Stimulated activated CD4-positive, alpha-beta T cell treated with anti-CD3 and anti-CD28 coated beads, TNF-alpha, amount 100 ng/mL, for 4 hours (primary cell): ENCODE results near the gene SLC2A8.

Experiments
- DNase-seq, 3 experiments: peaks; one replicate each; pipeline ENCODE4 v3.0.0-alpha.2; 2020; ENCODE audit warnings: low read depth in 3 of 3

The SLC2A8 gene

DNA sequence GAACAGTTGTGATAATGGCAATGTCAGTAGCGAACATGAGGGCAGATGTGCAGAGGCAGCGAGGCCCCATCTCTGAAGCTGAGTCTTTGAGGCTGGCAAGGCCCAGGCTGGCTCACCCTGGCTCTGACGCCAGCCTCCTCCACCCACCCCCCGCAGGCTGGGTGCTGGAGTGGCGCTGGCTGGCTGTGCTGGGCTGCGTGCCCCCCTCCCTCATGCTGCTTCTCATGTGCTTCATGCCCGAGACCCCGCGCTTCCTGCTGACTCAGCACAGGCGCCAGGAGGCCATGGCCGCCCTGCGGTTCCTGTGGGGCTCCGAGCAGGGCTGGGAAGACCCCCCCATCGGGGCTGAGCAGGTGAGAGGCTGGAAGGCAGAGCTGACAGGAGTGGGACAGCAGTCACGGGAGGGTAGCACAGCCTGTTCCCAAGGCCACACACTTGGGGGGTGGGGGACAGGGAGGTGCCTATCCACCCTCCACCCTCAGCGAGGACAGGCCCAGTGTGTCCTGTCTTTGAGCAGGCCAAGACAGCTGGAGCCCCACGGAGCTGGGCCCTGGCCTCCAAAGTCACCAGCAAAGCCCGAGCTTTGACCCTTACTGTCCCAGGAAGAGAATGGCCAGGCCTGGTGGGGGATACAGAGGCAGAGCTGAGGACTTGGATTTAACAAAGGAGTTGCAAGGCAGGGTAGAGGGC lies 5.6 kb downstream of the SLC2A8 start:
- no peak for DNase-seq

DNA sequence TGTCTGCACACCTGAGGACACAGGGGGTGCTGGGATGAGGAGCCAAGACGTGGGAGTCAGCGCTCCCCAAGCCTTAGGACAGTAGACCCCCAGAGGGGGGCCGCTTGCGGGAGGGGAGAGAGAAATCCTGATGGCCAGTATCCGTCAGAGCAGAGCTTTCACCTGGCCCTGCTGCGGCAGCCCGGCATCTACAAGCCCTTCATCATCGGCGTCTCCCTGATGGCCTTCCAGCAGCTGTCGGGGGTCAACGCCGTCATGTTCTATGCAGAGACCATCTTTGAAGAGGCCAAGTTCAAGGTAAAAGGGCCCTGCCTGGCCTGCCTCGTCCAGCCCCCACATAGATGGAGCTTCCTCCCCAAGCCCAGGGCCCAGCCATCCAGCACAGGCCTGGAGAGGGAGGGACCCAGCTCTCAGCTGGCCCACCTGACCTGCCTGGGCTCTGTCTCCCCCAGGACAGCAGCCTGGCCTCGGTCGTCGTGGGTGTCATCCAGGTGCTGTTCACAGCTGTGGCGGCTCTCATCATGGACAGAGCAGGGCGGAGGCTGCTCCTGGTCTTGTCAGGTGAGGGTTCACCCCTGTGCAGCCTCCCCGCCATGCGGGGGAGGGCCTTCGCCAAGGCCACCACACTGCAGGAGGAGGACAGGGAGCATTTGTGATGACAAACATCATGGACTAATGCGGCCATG lies 6.7 kb downstream of the SLC2A8 start:
- DNase-seq, result no peak

DNA sequence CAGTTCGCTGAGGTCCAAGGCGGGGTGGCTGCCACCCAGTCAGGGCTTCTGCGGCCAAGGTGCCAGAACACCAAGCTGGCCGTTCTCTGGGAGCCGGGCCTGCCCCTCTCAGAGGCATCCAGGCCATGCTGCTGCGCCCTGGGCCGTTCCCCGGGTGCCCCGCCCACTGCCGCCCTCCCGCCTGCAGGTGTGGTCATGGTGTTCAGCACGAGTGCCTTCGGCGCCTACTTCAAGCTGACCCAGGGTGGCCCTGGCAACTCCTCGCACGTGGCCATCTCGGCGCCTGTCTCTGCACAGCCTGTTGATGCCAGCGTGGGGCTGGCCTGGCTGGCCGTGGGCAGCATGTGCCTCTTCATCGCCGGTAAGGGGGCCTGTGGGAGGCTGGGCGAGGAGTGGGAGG lies 7.7 kb downstream of the SLC2A8 start:
- DNase-seq, result no peak

DNA sequence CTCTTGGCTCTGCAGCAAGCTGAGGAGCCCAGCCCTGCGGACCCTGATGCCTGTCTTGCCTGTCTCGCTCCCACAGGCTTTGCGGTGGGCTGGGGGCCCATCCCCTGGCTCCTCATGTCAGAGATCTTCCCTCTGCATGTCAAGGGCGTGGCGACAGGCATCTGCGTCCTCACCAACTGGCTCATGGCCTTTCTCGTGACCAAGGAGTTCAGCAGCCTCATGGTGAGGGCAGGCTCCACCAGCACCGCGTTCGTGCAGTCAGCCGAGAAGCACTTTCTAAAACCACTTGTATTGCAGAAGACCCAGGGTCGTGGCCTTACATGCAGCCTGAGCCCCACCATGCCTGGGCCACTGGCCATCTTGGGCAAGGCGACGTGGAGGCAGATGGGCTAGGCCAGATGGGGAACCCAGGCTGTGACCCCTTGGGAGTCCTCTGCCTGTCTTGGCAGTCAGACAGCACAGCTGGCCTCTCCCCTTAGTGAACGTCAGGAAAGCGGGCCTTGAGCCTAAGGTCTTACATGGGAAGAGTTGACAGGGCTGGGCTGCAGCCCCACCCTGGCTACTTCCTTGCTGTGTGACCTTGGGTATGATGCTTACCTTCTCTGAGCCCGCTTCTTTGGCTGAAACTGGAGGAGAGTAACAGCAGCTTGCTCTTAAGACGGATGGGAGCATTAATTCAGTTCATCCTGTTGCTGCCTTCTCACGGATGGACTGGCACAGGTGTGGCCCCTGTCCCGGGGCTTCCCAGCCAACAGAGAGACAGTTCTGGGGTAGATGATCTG lies 8.6 kb downstream of the SLC2A8 start:
- DNase-seq, result no peak

DNA sequence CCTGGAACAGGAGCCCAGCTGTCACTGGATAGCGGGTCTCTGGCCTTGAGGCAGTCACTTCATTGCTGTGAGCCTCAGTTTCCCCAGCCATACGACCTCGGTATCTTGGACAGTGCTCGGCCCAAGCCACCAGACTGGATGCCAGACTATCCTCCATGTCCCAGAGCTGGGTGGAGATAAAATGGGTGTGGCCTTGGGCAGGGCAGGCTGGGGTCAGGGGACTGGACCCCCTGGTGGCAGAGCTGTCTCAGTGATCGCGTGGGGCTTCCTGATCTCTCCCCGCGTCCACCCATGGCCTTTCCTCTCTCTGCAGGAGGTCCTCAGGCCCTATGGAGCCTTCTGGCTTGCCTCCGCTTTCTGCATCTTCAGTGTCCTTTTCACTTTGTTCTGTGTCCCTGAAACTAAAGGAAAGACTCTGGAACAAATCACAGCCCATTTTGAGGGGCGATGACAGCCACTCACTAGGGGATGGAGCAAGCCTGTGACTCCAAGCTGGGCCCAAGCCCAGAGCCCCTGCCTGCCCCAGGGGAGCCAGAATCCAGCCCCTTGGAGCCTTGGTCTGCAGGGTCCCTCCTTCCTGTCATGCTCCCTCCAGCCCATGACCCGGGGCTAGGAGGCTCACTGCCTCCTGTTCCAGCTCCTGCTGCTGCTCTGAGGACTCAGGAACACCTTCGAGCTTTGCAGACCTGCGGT lies 10.0 kb downstream of the SLC2A8 start:
- no peak for DNase-seq

DNA sequence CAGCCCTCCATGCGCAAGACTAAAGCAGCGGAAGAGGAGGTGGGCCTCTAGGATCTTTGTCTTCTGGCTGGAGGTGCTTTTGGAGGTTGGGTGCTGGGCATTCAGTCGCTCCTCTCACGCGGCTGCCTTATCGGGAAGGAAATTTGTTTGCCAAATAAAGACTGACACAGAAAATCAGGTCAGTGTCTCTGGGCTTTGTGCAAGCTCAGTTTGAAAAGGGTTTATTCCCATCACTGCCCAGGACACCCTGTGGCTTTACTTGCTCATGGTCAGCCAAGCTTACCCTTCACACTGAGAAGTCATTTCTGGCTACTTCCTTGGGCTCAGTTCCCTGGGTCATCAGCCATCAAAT lies 10.5 kb downstream of the SLC2A8 start:
- no peak for DNase-seq

DNA sequence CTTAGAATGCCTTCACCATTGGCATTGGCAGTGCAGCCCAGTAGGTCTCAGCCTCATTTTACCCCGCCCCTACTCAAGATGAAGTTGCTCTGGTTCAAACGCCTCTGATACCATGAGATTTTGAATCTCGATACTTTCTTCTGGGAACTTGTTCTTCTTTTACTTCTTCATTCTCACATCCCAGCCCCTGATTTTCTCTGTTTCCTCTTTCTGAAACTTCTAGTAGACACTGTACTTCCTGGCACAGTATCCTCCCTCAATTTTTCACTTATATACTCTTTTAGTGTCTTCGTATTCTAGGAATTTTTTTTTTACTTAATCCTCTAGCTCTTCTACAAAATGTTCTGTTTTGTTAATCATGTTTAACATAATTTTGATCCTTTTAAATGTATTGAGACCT lies 14.2 kb downstream of the SLC2A8 start:
- DNase-seq, result no peak

DNA sequence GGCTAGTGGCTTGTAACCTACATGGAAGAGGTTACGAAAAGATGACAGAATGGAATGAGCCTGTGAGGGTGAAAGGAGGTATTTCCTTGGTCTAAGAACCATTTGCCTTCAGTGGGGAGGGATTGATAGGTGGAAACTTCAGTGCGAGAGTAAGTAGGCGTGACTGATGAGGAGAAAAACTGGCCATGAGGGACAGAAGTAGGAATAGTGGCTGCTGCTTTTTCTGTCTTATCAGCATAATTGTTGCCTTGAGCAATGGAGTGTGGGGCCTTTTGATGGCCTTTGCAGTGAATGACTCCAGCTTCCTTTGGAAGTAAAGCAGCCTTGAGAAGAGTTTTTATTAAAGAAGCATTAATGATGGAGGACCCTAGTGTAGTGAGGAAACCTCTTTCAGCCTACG lies 18.2 kb downstream of the SLC2A8 start:
- no peak for DNase-seq

DNA sequence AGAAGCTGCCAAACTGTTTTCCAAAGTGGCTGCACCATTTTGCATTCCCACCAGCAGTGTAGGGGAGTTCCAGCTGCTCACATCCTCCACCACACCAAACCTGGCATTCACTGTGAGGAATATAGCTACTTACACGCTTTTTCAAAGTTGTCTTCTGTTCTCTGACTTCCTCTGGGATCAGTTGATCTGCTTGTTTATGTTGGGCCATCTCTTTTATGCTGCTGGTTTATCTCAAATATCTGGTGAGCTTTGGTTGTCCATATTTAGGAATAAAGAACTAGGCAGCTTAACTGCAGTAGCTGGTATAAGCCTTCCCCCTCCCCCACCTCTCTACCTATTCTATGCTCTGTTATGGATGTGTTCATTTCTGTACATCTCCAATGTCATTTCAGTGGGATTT lies 18.7 kb downstream of the SLC2A8 start:
- DNase-seq, result no peak

DNA sequence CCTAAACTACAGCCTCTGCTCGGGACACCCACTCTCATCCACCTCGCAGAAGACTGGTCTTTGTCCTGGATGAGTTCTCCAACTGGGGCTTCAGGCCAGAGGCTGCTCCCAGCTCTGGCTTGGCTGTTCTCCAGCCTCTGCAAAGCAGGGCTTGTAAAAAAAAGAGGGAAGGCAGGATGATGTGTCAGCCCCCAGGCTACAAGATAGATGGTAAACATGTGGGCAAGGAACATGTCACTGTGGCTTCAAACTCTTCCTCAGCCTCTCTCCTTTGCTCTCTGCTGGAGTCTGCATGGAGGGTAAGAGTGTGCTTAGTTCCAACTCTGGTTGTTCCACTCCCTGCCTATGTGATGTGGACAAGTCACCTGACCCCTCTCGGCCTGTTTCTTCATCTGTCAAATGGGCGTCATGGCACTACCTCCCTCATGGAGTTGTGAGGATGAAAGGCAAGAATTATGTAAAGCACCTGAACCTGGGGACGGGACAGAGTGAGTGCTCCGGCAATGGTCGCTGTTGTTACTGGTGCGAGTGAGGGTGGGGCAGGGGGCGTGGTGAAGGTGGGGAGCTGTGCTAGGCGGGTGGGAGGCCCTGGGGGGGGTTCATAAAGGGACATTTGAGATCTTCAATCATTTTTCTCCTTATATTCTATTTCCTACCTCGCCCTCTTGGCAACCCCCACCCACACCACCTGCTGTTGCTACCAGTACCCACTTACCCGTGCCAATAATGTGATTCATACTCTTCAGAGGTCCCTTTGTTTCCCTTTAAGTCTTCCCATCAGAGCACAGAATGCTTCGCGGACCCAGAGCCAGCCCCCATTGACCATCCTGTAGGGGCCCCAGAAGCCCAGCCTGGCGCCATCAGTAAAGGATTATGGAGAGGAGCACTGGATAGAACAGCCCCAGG lies 20.4 kb downstream of the SLC2A8 start:
- no peak for DNase-seq

DNA sequence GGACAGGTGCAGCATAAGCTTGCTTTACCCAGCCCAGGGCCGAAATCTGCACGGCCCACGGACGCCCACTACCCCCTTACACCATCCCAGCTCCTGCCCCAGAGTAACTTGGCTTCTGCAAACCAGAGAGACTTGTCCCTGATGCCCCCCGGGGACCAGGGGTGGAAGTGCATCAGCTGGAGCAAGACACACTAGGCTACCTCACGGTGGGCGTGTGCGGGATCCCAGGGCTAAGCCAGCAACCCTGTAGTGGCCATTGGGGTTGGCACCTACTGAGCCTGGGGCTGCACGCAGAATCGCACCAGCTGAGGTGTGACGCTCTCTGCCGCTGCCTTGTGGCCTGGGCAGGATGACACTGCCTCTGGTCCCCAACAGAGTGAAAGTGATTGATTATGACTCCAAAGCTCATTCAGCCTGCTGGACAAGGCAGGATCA lies 21.1 kb downstream of the SLC2A8 start:
- DNase-seq, result peak in 1 of 3 experiments; percentile 24

DNA sequence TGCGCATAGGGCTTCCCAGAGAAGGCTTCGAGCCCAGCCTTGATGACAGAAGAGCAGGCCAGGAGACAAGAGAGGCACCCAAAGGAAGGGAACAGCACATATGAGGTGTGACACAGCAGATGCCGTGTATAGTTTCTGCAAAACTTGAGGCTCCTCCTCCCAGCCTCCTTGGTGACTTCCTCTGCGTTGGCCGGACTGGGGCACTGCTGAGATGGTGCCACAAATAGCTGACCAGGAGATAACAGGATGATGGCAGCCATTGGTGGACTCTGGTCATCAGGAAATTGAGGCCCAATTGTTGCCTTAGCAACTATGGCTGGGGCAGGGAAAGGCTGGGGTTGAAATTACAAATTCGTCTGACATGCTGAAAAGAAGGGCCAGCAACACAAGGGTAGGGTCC lies 22.4 kb downstream of the SLC2A8 start:
- DNase-seq, result no peak

DNA sequence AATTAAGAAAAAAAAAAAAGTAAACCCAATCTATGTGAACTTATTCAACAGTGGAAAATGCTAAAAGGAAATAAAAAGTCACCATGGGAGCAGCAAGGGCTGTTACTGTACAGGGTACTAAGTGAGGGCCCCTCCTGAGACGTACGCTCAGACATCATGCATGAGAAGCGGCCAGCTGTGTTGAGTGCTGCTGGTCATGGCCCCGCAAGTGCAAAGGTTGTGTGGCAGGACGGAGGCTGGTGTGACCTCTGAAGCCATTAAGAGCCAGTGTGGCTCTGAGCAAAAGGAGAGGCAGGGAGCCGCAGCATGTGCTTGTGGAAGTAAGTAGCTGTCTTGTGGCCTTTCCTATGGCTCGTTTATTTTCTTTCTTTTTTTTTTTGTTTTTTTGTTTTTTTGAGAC lies 24.1 kb downstream of the SLC2A8 start:
- DNase-seq, result no peak

DNA sequence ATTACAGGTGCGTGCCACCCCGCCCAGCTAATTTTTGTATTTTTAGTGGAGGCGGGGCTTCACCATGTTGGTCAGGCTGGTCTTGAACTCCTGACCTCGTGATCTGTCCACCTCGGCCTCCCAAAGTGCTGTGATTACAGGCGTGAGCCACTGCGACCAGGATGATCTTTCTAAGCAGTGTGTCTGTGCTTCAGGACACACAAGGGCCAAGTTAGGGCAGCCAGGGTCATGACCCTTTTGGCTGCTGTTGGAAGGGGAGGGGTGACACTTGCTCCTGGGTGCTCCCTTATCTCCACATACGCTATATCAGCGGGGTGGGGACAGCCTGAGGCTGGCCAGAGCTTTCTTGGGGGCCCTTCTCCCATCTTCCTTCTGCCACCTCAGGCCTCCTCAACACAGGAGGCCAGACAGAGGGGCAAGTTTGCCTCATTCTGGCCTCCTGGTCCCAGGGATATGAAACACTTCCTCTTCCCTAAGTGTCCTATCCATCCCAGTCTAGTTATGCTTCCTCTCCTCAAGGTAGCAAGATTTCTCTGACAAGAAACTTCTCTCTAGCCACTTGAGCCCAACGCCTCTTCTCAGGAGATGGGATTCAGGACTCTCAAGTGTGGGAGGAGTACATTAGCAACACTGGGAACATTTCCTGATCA lies 25.3 kb downstream of the SLC2A8 start:
- DNase-seq, result no peak

DNA sequence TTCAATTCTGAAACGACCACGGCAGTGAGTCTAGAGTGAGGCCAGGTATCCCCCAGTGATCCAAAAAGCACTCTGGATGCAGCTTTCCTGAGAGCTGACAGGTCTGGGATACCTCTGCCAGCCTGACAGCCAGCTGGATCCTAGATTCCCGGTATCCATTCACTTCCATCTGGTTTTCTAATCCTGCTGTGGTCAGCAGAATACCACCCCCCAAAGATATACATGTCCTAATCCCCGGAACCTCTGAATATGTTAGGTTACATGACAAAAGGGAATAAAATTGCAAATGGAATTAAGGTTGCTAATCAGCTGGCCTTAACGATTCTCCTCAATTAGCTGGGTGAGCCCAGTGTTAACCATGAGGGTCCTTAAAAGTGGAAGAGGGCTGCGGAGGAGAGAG lies 25.8 kb downstream of the SLC2A8 start:
- no peak for DNase-seq

DNA sequence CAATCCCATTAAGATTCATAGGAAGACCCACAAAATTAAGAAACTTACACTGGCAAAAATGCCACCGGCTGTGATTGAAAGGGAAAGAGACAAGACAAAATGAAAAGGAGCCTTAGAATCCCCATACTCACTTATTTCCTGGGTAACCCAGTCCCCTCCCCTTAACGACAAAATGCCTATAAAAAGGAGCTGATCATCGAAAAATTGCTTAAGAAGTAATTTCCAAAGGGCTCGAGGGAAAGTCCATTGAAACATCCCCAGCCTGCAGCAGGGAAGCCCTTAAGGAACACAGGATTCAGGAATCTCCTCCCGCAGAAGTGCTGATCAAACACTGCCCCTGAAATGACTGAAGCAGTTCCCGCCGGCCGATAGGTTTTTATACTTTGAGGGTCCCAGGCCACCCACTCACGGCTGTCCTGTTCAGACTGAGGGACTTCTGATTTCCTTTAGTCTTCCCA lies 26.5 kb downstream of the SLC2A8 start:
- no peak for DNase-seq

DNA sequence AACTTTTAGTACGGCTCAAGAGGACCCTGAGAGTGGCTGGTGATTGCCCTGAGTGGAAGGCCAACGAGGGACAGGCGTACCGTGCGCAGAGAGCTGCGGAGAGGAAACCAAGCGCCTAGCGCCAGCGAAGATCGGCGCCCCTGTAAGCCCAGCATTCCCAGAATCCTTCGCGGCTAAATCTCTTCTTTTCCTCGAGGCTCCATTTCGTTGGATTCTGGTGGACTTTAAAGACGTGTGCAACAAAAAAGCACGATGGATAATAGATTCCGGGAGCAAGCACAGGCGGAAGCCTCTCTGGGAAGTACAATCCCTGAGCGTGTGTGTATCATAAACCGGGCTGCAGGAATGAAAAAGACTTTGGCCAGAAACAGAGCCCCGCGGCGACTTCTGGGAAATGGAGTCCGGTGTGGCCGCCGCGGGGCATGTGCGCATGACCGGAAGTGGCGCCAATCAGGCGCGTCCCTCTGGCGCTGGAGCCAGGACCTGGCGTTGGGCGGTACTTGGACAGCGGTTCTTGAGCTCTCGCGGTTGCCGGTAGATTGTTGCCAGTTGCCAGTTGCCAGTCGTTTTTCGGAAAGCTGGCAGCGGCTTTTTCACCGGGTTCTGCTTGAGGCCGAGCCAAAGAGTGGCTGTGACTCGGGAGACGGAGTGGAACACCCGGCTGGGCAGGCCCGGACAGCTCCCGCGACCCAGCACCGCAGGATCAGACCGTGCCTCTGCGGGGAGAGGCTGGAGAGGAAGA lies 27.1 kb downstream of the SLC2A8 start, which contains the start of gene ZNF79:
TSS of gene ZNF79 (plus strand) at position 449 of the 742 bp plus-strand sequence. CDS start 406 bp downstream, outside the sequence.
- peak; percentile 76 to 83 (median 81) for DNase-seq

DNA sequence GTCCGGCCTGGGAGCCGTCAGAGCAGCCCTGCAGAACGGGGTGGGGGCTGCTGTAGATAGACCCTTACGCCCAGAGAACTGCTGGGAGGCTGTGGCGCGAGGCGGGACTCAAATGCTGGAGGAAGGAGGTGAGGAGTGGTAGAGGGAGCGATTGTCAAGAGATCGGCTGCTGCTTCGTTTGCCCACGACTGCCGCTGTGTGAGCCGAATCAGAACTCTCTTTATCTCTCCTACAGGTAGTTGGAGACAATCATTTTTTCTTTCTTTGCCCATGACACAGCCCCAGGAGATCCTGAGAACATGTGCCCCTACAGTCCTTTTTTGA lies 27.7 kb downstream of the SLC2A8 start:
- DNase-seq, result no peak

DNA sequence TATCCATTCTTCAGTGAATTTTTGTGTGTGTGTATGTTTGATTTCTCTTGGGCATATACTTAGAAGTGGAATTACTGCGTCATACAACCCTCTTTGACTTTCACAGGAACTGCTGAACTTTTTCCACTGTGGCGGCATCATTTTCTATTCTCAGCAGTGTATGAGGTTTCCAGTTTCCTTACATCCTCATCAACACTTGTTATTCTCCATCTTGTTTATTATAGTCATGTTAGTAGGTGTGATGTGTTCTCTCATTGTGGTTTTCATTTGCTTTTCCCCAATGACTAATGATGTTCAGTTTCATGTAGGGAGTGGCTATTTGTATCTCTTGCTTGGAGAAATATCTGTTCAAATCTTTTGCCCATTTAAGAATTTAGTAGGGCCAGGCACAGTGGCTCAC lies 29.8 kb downstream of the SLC2A8 start:
- no peak for DNase-seq

DNA sequence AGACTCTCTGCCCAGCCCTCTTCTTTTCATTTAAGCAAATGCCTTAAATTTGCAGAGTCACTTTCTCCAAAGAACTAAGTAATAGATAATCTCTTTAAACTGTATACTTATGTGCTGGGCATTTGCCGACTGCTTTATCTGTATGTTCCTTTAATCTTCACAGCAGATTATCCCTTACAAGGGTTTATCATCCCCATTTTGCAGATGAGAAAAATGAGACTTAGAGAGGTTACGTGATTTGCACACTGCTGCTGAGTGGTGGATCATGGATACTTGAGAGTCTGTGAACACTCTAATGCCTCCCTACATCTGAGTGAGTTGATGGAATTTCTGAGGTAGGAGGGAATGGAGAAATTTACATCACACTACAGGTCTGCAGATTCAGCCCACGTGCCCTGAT lies 31.4 kb downstream of the SLC2A8 start:
- DNase-seq, result no peak
